Nephron progenitor cell (in vitro differentiated cells): ENCODE results near the gene SLC7A6OS.

ENCODE experiments used
- DNase-seq: peaks from one replicate; pipeline ENCODE4 v3.0.0; 2021
- H3K27ac Mint-ChIP-seq: 2 replicates; pipeline ENCODE4 v1.8.0; 2021; ENCODE audit warnings: mild to moderate bottlenecking, moderate library complexity, mixed read lengths
- H3K27me3 Mint-ChIP-seq: 2 replicates; pipeline ENCODE4 v1.8.0; 2021; ENCODE audit warnings: mild to moderate bottlenecking, low read depth, mixed read lengths; ENCODE audit not compliant: poor library complexity
- H3K36me3 Mint-ChIP-seq: 2 replicates; pipeline ENCODE4 v1.8.0; 2021; ENCODE audit warnings: low read depth, mixed read lengths
- H3K4me1 Mint-ChIP-seq: 2 replicates; pipeline ENCODE4 v1.8.0; 2021; ENCODE audit warnings: mixed read lengths
- H3K4me3 Mint-ChIP-seq: 2 replicates; pipeline ENCODE4 v1.8.0; 2021; ENCODE audit warnings: mild to moderate bottlenecking, moderate library complexity, mixed read lengths
- H3K9me3 Mint-ChIP-seq: 2 replicates; pipeline ENCODE4 v1.8.0; 2021; ENCODE audit warnings: mild to moderate bottlenecking, moderate library complexity, mixed read lengths
- TF ChIP-seq, protein P1 (sequence below): fragments of 200-600 bp; sonication (generic); IDR thresholded peaks from 2 replicates; pipeline ENCODE4 v1.5.0; 2021; ENCODE audit warnings: antibody characterized with exemption

The SLC7A6OS gene

DNA sequence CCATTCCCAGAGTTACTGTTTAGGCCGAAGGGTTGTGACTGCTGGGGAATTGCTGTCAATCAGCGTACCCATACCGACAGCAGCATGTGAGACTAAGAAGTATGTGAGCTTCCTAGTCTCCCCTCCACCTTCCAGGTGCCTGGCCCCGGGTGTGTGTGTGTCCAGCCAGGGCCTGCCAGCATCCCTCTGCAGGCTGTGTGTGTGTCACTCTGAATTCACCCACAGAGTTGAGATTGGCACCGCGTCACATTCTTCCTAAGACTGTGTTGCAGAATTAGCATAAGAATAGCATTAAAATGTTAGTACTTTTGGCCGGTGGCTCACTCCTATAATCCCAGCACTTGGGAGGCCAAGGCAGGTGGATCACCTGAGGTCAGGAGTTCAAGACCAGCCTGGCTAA is 31.9 kb upstream of the SLC7A6OS start:
- H3K27me3 Mint-ChIP-seq, result no peaks in the 10 kb centered on the region
- TF ChIP-seq, protein P1, sequence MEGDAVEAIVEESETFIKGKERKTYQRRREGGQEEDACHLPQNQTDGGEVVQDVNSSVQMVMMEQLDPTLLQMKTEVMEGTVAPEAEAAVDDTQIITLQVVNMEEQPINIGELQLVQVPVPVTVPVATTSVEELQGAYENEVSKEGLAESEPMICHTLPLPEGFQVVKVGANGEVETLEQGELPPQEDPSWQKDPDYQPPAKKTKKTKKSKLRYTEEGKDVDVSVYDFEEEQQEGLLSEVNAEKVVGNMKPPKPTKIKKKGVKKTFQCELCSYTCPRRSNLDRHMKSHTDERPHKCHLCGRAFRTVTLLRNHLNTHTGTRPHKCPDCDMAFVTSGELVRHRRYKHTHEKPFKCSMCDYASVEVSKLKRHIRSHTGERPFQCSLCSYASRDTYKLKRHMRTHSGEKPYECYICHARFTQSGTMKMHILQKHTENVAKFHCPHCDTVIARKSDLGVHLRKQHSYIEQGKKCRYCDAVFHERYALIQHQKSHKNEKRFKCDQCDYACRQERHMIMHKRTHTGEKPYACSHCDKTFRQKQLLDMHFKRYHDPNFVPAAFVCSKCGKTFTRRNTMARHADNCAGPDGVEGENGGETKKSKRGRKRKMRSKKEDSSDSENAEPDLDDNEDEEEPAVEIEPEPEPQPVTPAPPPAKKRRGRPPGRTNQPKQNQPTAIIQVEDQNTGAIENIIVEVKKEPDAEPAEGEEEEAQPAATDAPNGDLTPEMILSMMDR, result no peak
- no peaks in the 10 kb centered on the region for H3K9me3 Mint-ChIP-seq
- H3K36me3 Mint-ChIP-seq, result peaks cover 66% of the 10 kb centered on the region
- no peak overlapping the region for H3K4me3 Mint-ChIP-seq
- no peak overlapping the region for H3K27ac Mint-ChIP-seq
- DNase-seq, result no peak
- peaks cover 36% of the 10 kb centered on the region for H3K4me1 Mint-ChIP-seq

DNA sequence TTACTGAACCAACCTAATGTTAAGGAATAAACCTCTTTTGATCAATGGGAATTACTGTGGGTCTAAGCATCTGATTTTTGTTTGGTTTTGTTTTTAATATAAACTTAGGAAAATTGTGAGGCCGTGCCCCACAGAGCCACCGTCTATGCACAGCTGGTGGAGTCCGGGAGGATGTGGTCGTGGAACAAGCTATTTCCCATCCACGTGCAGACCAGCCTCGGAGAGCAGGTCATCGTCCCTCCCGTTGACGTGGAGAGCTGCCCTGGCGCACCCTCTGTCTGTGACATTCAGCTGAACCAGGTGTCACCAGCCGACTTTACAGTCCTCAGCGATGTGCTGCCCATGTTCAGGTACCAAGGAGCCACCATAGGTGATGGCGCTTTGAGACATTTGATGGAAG is 28.5 kb upstream of the SLC7A6OS start:
- Mint-ChIP-seq H3K27ac (no peak overlapping the region), H3K4me3 (no peak overlapping the region), H3K27me3 (no peaks in the 10 kb centered on the region), H3K4me1 (peaks cover 17% of the 10 kb centered on the region), H3K9me3 (no peaks in the 10 kb centered on the region), H3K36me3 (peaks cover 60% of the 10 kb centered on the region)
- TF ChIP-seq, protein P1, result no peak
- no peak for DNase-seq

DNA sequence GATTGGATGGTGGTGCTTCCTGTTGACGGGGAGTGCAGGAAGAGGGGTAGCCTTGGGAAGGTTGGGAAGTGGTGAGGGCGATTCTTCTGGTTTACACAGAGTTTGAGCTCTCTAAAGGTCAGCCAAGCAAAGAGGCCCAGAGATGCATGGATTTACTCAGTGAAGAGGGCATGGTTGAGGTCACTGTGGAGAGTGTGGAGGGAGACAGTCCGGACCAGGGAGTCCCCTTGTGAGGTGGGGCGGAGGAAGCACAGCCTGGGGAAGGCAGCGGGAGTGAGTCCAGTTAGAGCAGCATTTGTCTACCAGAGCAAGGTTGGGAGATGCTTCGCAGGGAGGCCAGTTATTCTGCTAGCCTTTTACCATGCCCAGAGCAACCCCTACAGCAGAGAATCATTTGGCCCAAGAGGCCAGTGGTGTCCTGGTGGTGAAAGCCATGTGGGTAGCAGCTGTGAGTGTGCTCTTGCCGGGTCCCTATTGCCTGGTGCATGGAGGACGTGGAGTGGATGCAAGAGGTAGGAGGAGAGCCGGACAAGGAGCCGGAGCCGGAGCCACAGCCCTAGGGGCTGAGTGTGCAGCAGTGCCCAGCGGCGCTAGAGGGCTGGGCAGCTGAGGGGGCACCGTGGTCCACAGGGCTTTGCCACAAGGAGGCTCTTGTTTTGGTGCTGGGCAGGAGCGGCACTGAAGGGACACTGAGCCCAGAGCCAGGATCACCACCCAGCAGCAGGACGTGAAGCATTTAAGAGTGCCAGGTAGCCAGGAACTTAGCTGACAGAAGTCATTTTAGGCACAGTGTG is 27.8 kb upstream of the SLC7A6OS start:
- H3K9me3 Mint-ChIP-seq, result no peaks in the 10 kb centered on the region
- TF ChIP-seq, protein P1, result no peak
- no peaks in the 10 kb centered on the region for H3K27me3 Mint-ChIP-seq
- DNase-seq, result no peak
- peaks cover 17% of the 10 kb centered on the region for H3K4me1 Mint-ChIP-seq
- peaks cover 62% of the 10 kb centered on the region for H3K36me3 Mint-ChIP-seq
- no peak overlapping the region for H3K4me3 Mint-ChIP-seq
- H3K27ac Mint-ChIP-seq, result no peak overlapping the region

DNA sequence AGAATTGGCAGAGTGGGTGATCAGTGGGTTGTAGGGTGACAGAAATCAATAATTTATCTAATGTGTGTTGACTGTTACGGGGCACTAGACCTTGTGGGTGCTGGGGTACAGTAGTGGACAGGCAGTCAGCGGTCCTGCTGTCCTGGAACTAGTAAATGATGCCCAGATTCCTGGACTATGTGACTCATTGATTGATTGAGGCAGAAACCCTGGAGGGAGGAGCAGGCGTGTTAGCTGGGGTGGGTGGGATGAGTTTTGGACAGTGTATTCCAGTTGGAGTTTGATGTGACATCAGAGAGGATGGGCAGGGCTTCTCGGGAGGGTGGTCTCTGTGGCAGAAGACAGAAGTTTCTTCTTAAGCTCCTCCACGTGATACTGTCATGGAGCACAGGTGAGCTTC is 24.4 kb upstream of the SLC7A6OS start:
- H3K27me3 Mint-ChIP-seq, result no peaks in the 10 kb centered on the region
- no peak for DNase-seq
- H3K27ac Mint-ChIP-seq, result peak overlapping the region; percentile 93
- H3K4me3 Mint-ChIP-seq, result no peak overlapping the region
- no peaks in the 10 kb centered on the region for H3K4me1 Mint-ChIP-seq
- H3K36me3 Mint-ChIP-seq, result peaks cover 57% of the 10 kb centered on the region
- no peaks in the 10 kb centered on the region for H3K9me3 Mint-ChIP-seq
- TF ChIP-seq, protein P1, result no peak

DNA sequence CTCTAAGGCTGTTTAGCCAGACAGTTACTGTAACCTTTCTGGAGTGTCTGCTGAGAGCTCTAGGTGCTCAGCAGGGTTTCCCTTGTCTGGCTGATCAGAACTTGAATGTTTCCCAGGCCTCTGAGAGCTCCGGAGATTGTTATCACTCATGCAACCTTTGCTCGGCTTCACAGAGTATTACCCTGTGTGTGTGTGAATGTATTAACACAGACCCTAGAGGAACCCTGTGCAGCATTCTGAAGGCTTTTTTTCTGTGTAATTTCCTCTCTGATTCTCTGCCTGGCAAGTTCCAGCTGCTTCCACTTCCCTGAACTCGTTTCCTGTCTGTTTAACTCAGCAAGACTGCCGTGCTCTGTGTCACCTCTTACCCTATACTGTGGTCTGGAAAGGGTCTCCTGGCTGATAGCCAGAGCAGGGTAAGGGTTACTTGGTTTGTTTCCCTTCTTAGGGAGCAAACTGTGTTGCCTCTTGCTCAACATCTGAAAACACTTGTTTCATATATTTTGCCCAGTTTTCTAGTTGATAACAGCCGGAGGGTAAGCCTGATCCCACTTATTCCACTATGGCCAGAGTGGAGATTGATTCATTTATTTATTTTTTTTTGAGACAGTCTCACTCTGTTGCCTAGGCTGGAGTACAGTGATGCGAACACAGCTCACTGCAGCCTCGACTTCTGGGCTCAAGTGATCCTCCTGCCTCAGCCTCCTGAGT is 21.8 kb upstream of the SLC7A6OS start:
- Mint-ChIP-seq H3K27ac (peak overlapping the region; percentile 57), H3K36me3 (peaks cover 39% of the 10 kb centered on the region), H3K9me3 (no peaks in the 10 kb centered on the region), H3K4me3 (no peak overlapping the region), H3K27me3 (no peaks in the 10 kb centered on the region), H3K4me1 (peaks cover 5% of the 10 kb centered on the region)
- DNase-seq, result no peak
- TF ChIP-seq, protein P1, result no peak
